IMR-90 (cell line): Measurements from ENCODE around the gene SHROOM3. TPM values are rescaled to one million over a fixed set of nuclear protein-coding genes. Genes with fewer than 3 reads are reported as not detected.

ENCODE experiments used
- ATAC-seq: fragments of 200-7000 bp; cut with Tn5 transposase; 2 replicates; pipeline ENCODE4 v1.9.1; 2020; ENCODE audit warnings: low read depth, mild to moderate bottlenecking, moderate library complexity
- BruUV-seq: library from RNA; stranded (reverse); fragments of 400-500 nt; replicated peaks from 2 replicates; lab custom pipeline; 2021; lab: Mats Ljungman, UMichigan
- CTCF ChIA-PET: fragments of 300-600 bp; formaldehyde crosslinking; extraction: SDS; loops from one replicate; lab custom pipeline; 2021; ENCODE audit warnings: antibody characterized with exemption; lab: Yijun Ruan, JAX
- POLR2A ChIA-PET: fragments of 300-600 bp; sonication (Branson Sonifier 250); formaldehyde crosslinking; loops from one replicate; lab custom pipeline; 2022; ENCODE audit warnings: antibody characterized with exemption; ENCODE audit not compliant: unreplicated experiment; lab: Charles Lee
- DNase-seq: peaks from one replicate; pipeline ENCODE4 v3.0.0; 2013
- H2AFZ ChIP-seq: replicated peaks from 2 replicates; pipeline ENCODE3; 2013; ENCODE audit warnings: low read length, mild to moderate bottlenecking; ENCODE audit not compliant: poor library complexity
- H2AK5ac ChIP-seq: 2 replicates; pipeline ENCODE4 v1.6.1; 2013; ENCODE audit warnings: low read depth, low read length, inconsistent platforms
- H2AK9ac ChIP-seq: replicated peaks from 2 replicates; pipeline ENCODE3; 2013; ENCODE audit warnings: mild to moderate bottlenecking, low read depth, low read length, moderate library complexity; ENCODE audit not compliant: poor library complexity
- H2BK120ac ChIP-seq: 2 replicates; pipeline ENCODE4 v1.6.1; 2013; ENCODE audit warnings: low read depth, low read length, inconsistent platforms
- H2BK15ac ChIP-seq: 3 replicates; pipeline ENCODE4 v1.6.1; 2013; ENCODE audit warnings: low read depth, low read length, inconsistent platforms
- H2BK20ac ChIP-seq: 2 replicates; pipeline ENCODE4 v1.6.1; 2013; ENCODE audit warnings: low read depth, mild to moderate bottlenecking, inconsistent platforms, low read length, moderate library complexity
- H2BK5ac ChIP-seq: 2 replicates; pipeline ENCODE4 v1.6.1; 2013; ENCODE audit warnings: mild to moderate bottlenecking, low read depth, low read length, inconsistent platforms; ENCODE audit not compliant: poor library complexity, severe bottlenecking
- H3K14ac ChIP-seq: replicated peaks from 2 replicates; pipeline ENCODE4 v1.6.1; 2013; ENCODE audit warnings: low read depth, low read length, inconsistent platforms
- H3K18ac ChIP-seq: 2 replicates; pipeline ENCODE4 v1.6.1; 2013; ENCODE audit warnings: low read depth, low read length, control low read depth
- H3K23ac ChIP-seq: 2 replicates; pipeline ENCODE4 v1.6.1; 2013; ENCODE audit warnings: low read depth, low read length, inconsistent platforms
- H3K27ac ChIP-seq: 2 replicates; pipeline ENCODE4 v1.5.1; 2013; ENCODE audit warnings: mild to moderate bottlenecking, control low read depth, low read length; ENCODE audit not compliant: insufficient read depth
- H3K27me3 ChIP-seq: 2 replicates; pipeline ENCODE4 v1.6.1; 2013; ENCODE audit warnings: low read length; ENCODE audit not compliant: control insufficient read depth, insufficient read depth
- H3K36me3 ChIP-seq: 2 replicates; pipeline ENCODE4 v1.6.1; 2013; ENCODE audit warnings: low read length, mixed read lengths; ENCODE audit not compliant: control insufficient read depth, insufficient read depth
- H3K4ac ChIP-seq: 2 replicates; pipeline ENCODE4 v1.6.1; 2013; ENCODE audit warnings: low read depth, low read length, inconsistent platforms
- H3K4me1 ChIP-seq: 2 replicates; pipeline ENCODE4 v1.6.1; 2013; ENCODE audit warnings: low read length, mixed read lengths; ENCODE audit not compliant: control insufficient read depth, insufficient read depth
- H3K4me2 ChIP-seq: 2 replicates; pipeline ENCODE4 v1.6.1; 2013; ENCODE audit warnings: low read depth, mild to moderate bottlenecking, control low read depth, low read length, moderate library complexity
- H3K4me3 ChIP-seq: 2 replicates; pipeline ENCODE4 v1.5.1; 2013; ENCODE audit warnings: low read depth, mild to moderate bottlenecking, control low read depth, low read length, moderate library complexity; ENCODE audit not compliant: insufficient read depth
- H3K56ac ChIP-seq: 2 replicates; pipeline ENCODE4 v1.6.1; 2013; ENCODE audit warnings: low read length, inconsistent platforms; ENCODE audit not compliant: insufficient read depth; ENCODE audit errors: extremely low read depth
- H3K79me1 ChIP-seq, 2 experiments: 2 replicates each; pipeline ENCODE4 v1.6.1; 2013; ENCODE audit warnings: low read length in 2 of 2, inconsistent platforms in 1 of 2, low read depth in 1 of 2
- H3K9ac ChIP-seq: 2 replicates; pipeline ENCODE4 v1.6.1; 2013; ENCODE audit warnings: low read depth, low read length, control low read depth
- H3K9me1 ChIP-seq: 2 replicates; pipeline ENCODE4 v1.6.1; 2013; ENCODE audit warnings: low read length, inconsistent platforms; ENCODE audit not compliant: insufficient read depth
- H3K9me3 ChIP-seq: 2 replicates; pipeline ENCODE4 v1.6.1; 2013; ENCODE audit warnings: low read length; ENCODE audit not compliant: control insufficient read depth, insufficient read depth
- H4K20me1 ChIP-seq: 2 replicates; pipeline ENCODE4 v1.6.1; 2013; ENCODE audit warnings: low read length, inconsistent platforms; ENCODE audit not compliant: insufficient read depth
- H4K5ac ChIP-seq: 2 replicates; pipeline ENCODE4 v1.6.1; 2013; ENCODE audit warnings: mild to moderate bottlenecking, low read depth, low read length, control low read depth
- H4K8ac ChIP-seq, 2 experiments: 2 replicates each; pipeline ENCODE4 v1.6.1; 2013; ENCODE audit warnings: low read depth in 2 of 2, low read length in 2 of 2, control low read depth in 1 of 2, inconsistent platforms in 1 of 2
- H4K91ac ChIP-seq: 2 replicates; pipeline ENCODE4 v1.6.1; 2013; ENCODE audit warnings: low read depth, low read length, inconsistent platforms; ENCODE audit not compliant: insufficient read depth
- BHLHE40 ChIP-seq: fragments of 150-350 bp; IDR thresholded peaks from 2 replicates; pipeline ENCODE4 v1.6.1; 2016; ENCODE audit warnings: mild to moderate bottlenecking, low read depth, low read length
- CEBPB ChIP-seq: IDR thresholded peaks from 2 replicates; pipeline ENCODE4 v1.6.1; 2012; ENCODE audit warnings: low read depth, low read length, improper control_type of control experiment
- ELK1 ChIP-seq: fragments of 150-350 bp; IDR thresholded peaks from 2 replicates; pipeline ENCODE4 v1.6.1; 2016; ENCODE audit warnings: low read depth, mild to moderate bottlenecking, low read length, moderate library complexity, borderline replicate concordance
- FOS ChIP-seq: fragments of 150-350 bp; IDR thresholded peaks from 2 replicates; pipeline ENCODE4 v1.6.1; 2016; ENCODE audit warnings: low read depth, low read length
- NFE2L2 ChIP-seq: fragments of 150-350 bp; IDR thresholded peaks from 2 replicates; pipeline ENCODE4 v1.6.1; 2016; ENCODE audit warnings: low read depth, mild to moderate bottlenecking, low read length
- RAD21 ChIP-seq: IDR thresholded peaks from 2 replicates; pipeline ENCODE4 v1.6.1; 2012; ENCODE audit warnings: low read length, improper control_type of control experiment
- SMC3 ChIP-seq: fragments of 150-350 bp; IDR thresholded peaks from 2 replicates; pipeline ENCODE4 v1.6.1; 2016; ENCODE audit warnings: low read depth, mild to moderate bottlenecking, antibody characterized with exemption, low read length, moderate library complexity
- USF2 ChIP-seq: fragments of 150-350 bp; IDR thresholded peaks from 2 replicates; pipeline ENCODE4 v1.6.1; 2017; ENCODE audit warnings: mild to moderate bottlenecking, antibody characterized with exemption, low read length, low read depth
- WGBS, 2 experiments: methylation state at CpG; one replicate each; pipeline versions ENCODE4 v1.1.5 to v1.1.7; 2013; ENCODE audit warnings: missing lambda C conversion rate in 2 of 2; ENCODE audit not compliant: insufficient read length in 1 of 2; ENCODE audit errors: extremely low coverage in 2 of 2; 5-methylcytosine and 5-hydroxymethylcytosine counted together
- dilution Hi-C: fragments of 300-500 bp; cut with HindIII; formaldehyde crosslinking; loops from one replicate; pipeline ENCODE4 v1.14.3; 2018; ENCODE audit warnings: low sequenced_read_pairs; ENCODE audit not compliant: unreplicated experiment
- in situ Hi-C: fragments of 300-500 bp; cut with MboI; formaldehyde crosslinking; loops from 3 replicates; pipeline ENCODE4 v1.14.3; 2019; ENCODE audit warnings: low sequenced_read_pairs, inconsistent platforms, mixed read lengths
- intact Hi-C: fragments of 100-400 bp; cut with micrococcal nuclease; formaldehyde crosslinking; loops from 2 replicates; pipeline ENCODE4 v1.10.0; 2022
- polyA plus RNA-seq, 3 experiments: library from polyadenylated mRNA; depleted of rRNA; stranded (reverse); fragments of >200 nt; gene quantifications; 2 replicates each; pipeline ENCODE4 v1.2.3, GENCODE V29; 2012; ENCODE audit warnings: low replicate concordance in 1 of 3
- total RNA-seq: library from RNA; depleted of rRNA; stranded (reverse); fragments of >200 nt; gene quantifications from 2 replicates; pipeline ENCODE4 v1.2.3, GENCODE V29; 2012

Gene SHROOM3
- total and polyA plus RNA-seq, 2 of the 4 experiments (the other 2 are of a cell fraction): 10.8 to 19.5 TPM

- Histone ChIP-seq H3K9me3 (no peaks in the 10 kb centered on the region), H3K4ac (peak overlapping the region; percentile 64), H4K20me1 (no peaks in the 10 kb centered on the region), H2BK15ac (peak overlapping the region; percentile 46; the same call in 2 of the 3 replicates), H3K27me3 (no peaks in the 10 kb centered on the region), H3K36me3 (peaks cover 13% of the 10 kb centered on the region), H4K5ac (peak overlapping the region; percentile 49; the same call in 1 of the 2 replicates), H4K91ac (peak overlapping the region; percentile 35), H2AK9ac (no peak overlapping the region), H3K18ac (peak overlapping the region; percentile 48; the same call in 1 of the 2 replicates), H2AFZ (no peak overlapping the region), H3K79me1 (peaks cover 21 to 57% of the 10 kb centered on the region in 2 experiments), H3K4me3 (no peak overlapping the region), H3K4me1 (peaks cover 22% of the 10 kb centered on the region), H2AK5ac (peak overlapping the region; percentile 52; the same call in 1 of the 2 replicates), H2BK120ac (peak overlapping the region; percentile 81), H3K4me2 (no peak overlapping the region), H3K14ac (peak overlapping the region; percentile 73; the same call in 1 of the 2 replicates), H2BK5ac (peak overlapping the region; percentile 100), H3K9me1 (peaks cover 13% of the 10 kb centered on the region), H3K27ac (peak overlapping the region; percentile 69; the same call in 1 of the 2 replicates), H4K8ac (peak overlapping the region; percentile 21 to 79; a peak in 3 of 4 replicates), H3K9ac (no peak overlapping the region; the same call in 1 of the 2 replicates), H3K56ac (no peak overlapping the region), H3K23ac (peak overlapping the region; percentile 74), H2BK20ac (peak overlapping the region; percentile 71)
- ChIA-PET POLR2A (interaction anchor here (0.6 kb wide), 1 partner anchor 144 kb away, joined by 5 read pairs; no protein-coding TSS in a partner anchor), CTCF (interaction anchor here (0.6 kb wide), 1 partner anchor 220 kb away, joined by 3 read pairs; no protein-coding TSS in a partner anchor)
- TF ChIP-seq RAD21 (no peak), SMC3 (no peak), CEBPB (no peak), BHLHE40 (no peak), USF2 (no peak), NFE2L2 (no peak), ELK1 (no peak), FOS (no peak)
- intact Hi-C loops: loop anchor here (5.0 to 10.0 kb wide), 5 partner anchors 138 to 576 kb away; no protein-coding TSS in a partner anchor
- DNase-seq (no peak), ATAC-seq (no peak)
- BruUV-seq: no TSS peak
- dilution Hi-C loops: no loop called here
- 60% methylated on average over 1 of the region's 3 CpGs; no CpG with 5 or more reads in 1 of the 2 experiments for WGBS, 2 experiments
- in situ Hi-C loops: loop anchor here (25.0 kb wide), 1 partner anchor 412 kb away; the partner anchor contains the start of gene CCNG2
These were observed 315.7 kb downstream of the SHROOM3 start for GRCh38 chr4:76750716-76751115.
